Neural cell (in vitro differentiated cells): ENCODE data around the gene PLD3. TPM values are rescaled to one million over a fixed set of nuclear protein-coding genes. Genes with fewer than 3 reads are reported as not detected.

Source experiments
- H2AFZ ChIP-seq: fragments of 200-600, 300-800 bp; sonication (generic), shearing (Covaris generic); 2 replicates; pipeline ENCODE4 v1.6.0; 2014; ENCODE audit warnings: low read depth, mild to moderate bottlenecking, antibody characterized with exemption, low read length, moderate library complexity
- H3F3A ChIP-seq: fragments of 200-600 bp; shearing (Covaris generic); 2 replicates; pipeline ENCODE4 v1.6.1; 2016; ENCODE audit warnings: mild to moderate bottlenecking, moderate library complexity, mixed read lengths, antibody characterized with exemption, low read length; ENCODE audit not compliant: insufficient read depth, poor library complexity, severe bottlenecking
- H3K27ac ChIP-seq: fragments of 200-600, 300-800 bp; sonication (generic), shearing (Covaris generic); 2 replicates; pipeline ENCODE4 v1.5.1; 2014; ENCODE audit warnings: mild to moderate bottlenecking, low read length, moderate library complexity
- H3K27me3 ChIP-seq: fragments of 300-800, 200-600 bp; sonication (generic), shearing (Covaris generic); 2 replicates; pipeline ENCODE4 v1.6.0; 2014; ENCODE audit warnings: mild to moderate bottlenecking, low read depth, low read length, moderate library complexity; ENCODE audit not compliant: insufficient read depth
- H3K36me3 ChIP-seq: fragments of 300-800, 200-600 bp; sonication (generic), shearing (Covaris generic); 2 replicates; pipeline ENCODE4 v1.5.1; 2014; ENCODE audit warnings: mild to moderate bottlenecking, antibody characterized with exemption, low read length, moderate library complexity; ENCODE audit not compliant: insufficient read depth
- H3K4me2 ChIP-seq: fragments of 300-800, 200-600 bp; sonication (generic), shearing (Covaris generic); 2 replicates; pipeline ENCODE4 v1.6.0; 2014; ENCODE audit warnings: mild to moderate bottlenecking, low read length
- H3K4me3 ChIP-seq: fragments of 300-800, 200-600 bp; sonication (generic), shearing (Covaris generic); 2 replicates; pipeline ENCODE4 v1.5.1; 2014; ENCODE audit warnings: mild to moderate bottlenecking, low read length, moderate library complexity
- H3K79me2 ChIP-seq: fragments of 200-600 bp; shearing (Covaris generic); replicated peaks from 2 replicates; pipeline ENCODE4 v1.6.0; 2014; ENCODE audit warnings: mild to moderate bottlenecking, low read length, moderate library complexity; ENCODE audit not compliant: insufficient read depth
- H3K9ac ChIP-seq: fragments of 300-800, 200-600 bp; sonication (generic), shearing (Covaris generic); 2 replicates; pipeline ENCODE4 v1.6.1; 2016; ENCODE audit warnings: mild to moderate bottlenecking, low read length, mixed read lengths
- H3K9me2 ChIP-seq: fragments of 200-600 bp; shearing (Covaris generic); 2 replicates; pipeline ENCODE4 v1.6.1; 2016; ENCODE audit warnings: mild to moderate bottlenecking, low read length, mixed read lengths; ENCODE audit not compliant: insufficient read depth
- H3K9me3 ChIP-seq: fragments of 200-600, 300-800 bp; sonication (generic), shearing (Covaris generic); 2 replicates; pipeline ENCODE4 v1.6.1; 2016; ENCODE audit warnings: mild to moderate bottlenecking, mixed run types, low read length, moderate library complexity, mixed read lengths
- H4K20me1 ChIP-seq: fragments of 200-600 bp; shearing (Covaris generic); 2 replicates; pipeline ENCODE4 v1.6.1; 2016; ENCODE audit warnings: mild to moderate bottlenecking, mixed run types; ENCODE audit not compliant: insufficient read depth
- EP300 ChIP-seq: fragments of 450-650 bp; conservative IDR thresholded peaks from 2 replicates; pipeline ENCODE4 v1.6.1; 2014; ENCODE audit warnings: antibody characterized with exemption, mild to moderate bottlenecking, moderate library complexity; ENCODE audit not compliant: poor library complexity, severe bottlenecking
- EZH2 ChIP-seq: fragments of 200-600, 300-800 bp; shearing (Covaris generic), sonication (generic); IDR thresholded peaks from 2 replicates; pipeline ENCODE4 v1.6.1; 2014; ENCODE audit warnings: antibody characterized with exemption, low read length, borderline replicate concordance, mild to moderate bottlenecking; ENCODE audit not compliant: insufficient read depth, poor library complexity, severe bottlenecking
- MXI1 ChIP-seq: fragments of 450-650 bp; conservative IDR thresholded peaks from 2 replicates; pipeline ENCODE4 v1.6.1; 2014; ENCODE audit warnings: antibody characterized with exemption, mild to moderate bottlenecking; ENCODE audit not compliant: poor library complexity, severe bottlenecking
- POLR2AphosphoS5 ChIP-seq: IDR thresholded peaks from 2 replicates; pipeline ENCODE4 v1.6.1; 2012
- RAD21 ChIP-seq: fragments of 450-650 bp; conservative IDR thresholded peaks from 2 replicates; pipeline ENCODE4 v1.6.1; 2014; ENCODE audit warnings: antibody characterized with exemption, mild to moderate bottlenecking, moderate library complexity
- SMC3 ChIP-seq: fragments of 450-650 bp; conservative IDR thresholded peaks from 2 replicates; pipeline ENCODE4 v1.6.1; 2014; ENCODE audit warnings: antibody characterized with exemption, mild to moderate bottlenecking, moderate library complexity; ENCODE audit not compliant: poor library complexity
- TAF1 ChIP-seq: IDR thresholded peaks from 2 replicates; pipeline ENCODE4 v1.6.1; 2012; ENCODE audit warnings: low read depth
- polyA plus RNA-seq: library from polyadenylated mRNA; depleted of rRNA; stranded (reverse); fragments of >200 nt; gene quantifications from 2 replicates; pipeline ENCODE4 v1.2.3, GENCODE V29; 2014
- TF ChIP-seq, protein P1 (sequence below): fragments of 450-650 bp; IDR thresholded peaks from 2 replicates; pipeline ENCODE4 v1.5.1; 2014; ENCODE audit warnings: antibody characterized with exemption, mild to moderate bottlenecking, moderate library complexity; ENCODE audit not compliant: poor library complexity, severe bottlenecking
- TF ChIP-seq, protein P2 (sequence below): IDR thresholded peaks from 2 replicates; pipeline ENCODE4 v1.6.1; 2012; ENCODE audit warnings: borderline replicate concordance

PLD3 gene
- polyA plus RNA-seq, 1 donor from 2014 or later, result 426 TPM

DNA sequence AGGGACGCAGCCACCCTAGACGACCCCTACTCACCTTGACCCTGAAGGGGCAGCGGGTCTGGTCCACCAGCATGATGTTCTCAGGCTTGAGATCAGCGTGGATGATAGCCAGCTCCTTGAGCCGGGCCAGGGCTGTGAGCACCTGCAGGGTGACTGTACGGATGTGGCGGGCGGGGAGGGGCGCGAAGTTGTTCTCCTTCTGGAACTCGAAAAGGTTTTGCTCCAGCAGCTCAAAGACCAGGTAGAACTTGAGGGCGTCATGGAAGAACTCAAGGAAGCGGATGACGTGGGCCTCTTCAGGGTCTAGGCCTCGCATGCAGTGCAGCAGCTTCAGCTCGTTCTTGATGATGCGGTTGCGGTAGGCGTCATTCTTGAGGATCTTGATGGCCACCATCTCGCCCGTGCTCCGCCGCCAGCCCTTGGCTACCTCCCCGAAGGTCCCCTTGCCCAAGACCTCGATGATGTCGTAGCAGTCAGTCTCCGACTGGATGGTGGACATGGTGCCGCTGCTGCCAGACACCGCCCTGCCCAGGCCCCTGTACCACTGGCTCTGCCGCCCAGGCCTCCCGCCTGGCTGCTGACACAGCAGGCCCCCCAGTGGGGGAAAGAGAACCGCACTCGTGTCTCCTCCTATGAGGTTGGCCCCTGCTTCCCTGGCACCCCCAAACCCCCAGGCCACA, 41.0 kb downstream of the PLD3 start:
- Histone ChIP-seq H4K20me1 (no peaks in the 10 kb centered on the region), H3K27ac (no peak overlapping the region), H3K9me2 (no peaks in the 10 kb centered on the region), H3K36me3 (no peaks in the 10 kb centered on the region), H3K9ac (no peak overlapping the region), H2AFZ (no peak overlapping the region), H3K9me3 (no peaks in the 10 kb centered on the region), H3K27me3 (no peaks in the 10 kb centered on the region), H3F3A (no peaks in the 10 kb centered on the region), H3K4me2 (no peak overlapping the region), H3K79me2 (no peaks in the 10 kb centered on the region), H3K4me3 (no peak overlapping the region)
- TF ChIP-seq EP300, result no peak
- TF ChIP-seq MXI1, result no peak
- TF ChIP-seq, protein P1, sequence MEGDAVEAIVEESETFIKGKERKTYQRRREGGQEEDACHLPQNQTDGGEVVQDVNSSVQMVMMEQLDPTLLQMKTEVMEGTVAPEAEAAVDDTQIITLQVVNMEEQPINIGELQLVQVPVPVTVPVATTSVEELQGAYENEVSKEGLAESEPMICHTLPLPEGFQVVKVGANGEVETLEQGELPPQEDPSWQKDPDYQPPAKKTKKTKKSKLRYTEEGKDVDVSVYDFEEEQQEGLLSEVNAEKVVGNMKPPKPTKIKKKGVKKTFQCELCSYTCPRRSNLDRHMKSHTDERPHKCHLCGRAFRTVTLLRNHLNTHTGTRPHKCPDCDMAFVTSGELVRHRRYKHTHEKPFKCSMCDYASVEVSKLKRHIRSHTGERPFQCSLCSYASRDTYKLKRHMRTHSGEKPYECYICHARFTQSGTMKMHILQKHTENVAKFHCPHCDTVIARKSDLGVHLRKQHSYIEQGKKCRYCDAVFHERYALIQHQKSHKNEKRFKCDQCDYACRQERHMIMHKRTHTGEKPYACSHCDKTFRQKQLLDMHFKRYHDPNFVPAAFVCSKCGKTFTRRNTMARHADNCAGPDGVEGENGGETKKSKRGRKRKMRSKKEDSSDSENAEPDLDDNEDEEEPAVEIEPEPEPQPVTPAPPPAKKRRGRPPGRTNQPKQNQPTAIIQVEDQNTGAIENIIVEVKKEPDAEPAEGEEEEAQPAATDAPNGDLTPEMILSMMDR, result no peak
- no peak for TF ChIP-seq POLR2AphosphoS5
- TF ChIP-seq, protein P2, sequence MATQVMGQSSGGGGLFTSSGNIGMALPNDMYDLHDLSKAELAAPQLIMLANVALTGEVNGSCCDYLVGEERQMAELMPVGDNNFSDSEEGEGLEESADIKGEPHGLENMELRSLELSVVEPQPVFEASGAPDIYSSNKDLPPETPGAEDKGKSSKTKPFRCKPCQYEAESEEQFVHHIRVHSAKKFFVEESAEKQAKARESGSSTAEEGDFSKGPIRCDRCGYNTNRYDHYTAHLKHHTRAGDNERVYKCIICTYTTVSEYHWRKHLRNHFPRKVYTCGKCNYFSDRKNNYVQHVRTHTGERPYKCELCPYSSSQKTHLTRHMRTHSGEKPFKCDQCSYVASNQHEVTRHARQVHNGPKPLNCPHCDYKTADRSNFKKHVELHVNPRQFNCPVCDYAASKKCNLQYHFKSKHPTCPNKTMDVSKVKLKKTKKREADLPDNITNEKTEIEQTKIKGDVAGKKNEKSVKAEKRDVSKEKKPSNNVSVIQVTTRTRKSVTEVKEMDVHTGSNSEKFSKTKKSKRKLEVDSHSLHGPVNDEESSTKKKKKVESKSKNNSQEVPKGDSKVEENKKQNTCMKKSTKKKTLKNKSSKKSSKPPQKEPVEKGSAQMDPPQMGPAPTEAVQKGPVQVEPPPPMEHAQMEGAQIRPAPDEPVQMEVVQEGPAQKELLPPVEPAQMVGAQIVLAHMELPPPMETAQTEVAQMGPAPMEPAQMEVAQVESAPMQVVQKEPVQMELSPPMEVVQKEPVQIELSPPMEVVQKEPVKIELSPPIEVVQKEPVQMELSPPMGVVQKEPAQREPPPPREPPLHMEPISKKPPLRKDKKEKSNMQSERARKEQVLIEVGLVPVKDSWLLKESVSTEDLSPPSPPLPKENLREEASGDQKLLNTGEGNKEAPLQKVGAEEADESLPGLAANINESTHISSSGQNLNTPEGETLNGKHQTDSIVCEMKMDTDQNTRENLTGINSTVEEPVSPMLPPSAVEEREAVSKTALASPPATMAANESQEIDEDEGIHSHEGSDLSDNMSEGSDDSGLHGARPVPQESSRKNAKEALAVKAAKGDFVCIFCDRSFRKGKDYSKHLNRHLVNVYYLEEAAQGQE, result no peak
- TF ChIP-seq SMC3, result no peak
- no peak for TF ChIP-seq TAF1
- TF ChIP-seq EZH2, result no peak
- no peak for TF ChIP-seq RAD21

DNA sequence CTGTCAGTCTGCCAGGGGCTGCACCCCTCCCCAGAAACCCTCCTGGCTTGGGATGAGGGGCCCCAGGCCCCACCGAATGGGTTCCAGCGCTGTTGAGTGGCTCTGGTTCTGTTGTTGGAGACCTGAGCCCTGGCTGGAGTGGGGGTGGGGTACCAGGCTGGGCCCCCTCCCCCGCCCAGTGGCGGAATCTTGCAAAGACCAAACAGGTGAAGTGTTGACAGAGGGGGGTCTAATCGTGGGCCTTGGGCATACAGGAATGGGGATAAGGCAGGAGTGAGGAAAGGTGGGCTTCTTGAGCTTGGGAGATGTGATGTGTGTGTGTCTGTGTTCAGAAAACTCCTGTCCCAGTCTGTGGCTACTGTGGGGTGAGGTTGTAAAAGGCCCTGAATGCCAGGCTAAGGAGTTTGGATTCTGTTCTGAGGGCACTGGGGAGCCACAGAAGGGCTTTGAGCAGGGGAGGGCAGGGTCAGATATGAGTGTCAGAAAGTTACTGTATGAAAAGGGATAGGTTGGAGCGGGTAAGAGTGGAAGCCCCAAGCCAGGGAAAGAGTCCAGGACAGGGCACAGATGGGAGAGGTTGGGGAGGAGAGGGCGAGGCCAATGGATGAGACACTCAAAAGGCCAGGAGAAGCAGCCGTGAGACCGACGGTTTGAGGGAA, 41.7 kb downstream of the PLD3 start, which contains the start of gene HIPK4:
Gene HIPK4 (minus strand): TSS at position 98 of the 659 bp plus-strand sequence. CDS start 279 bp downstream, outside the sequence.
- no peak within 1 kb of the TSS for H3K4me3 ChIP-seq
- H3K4me2 ChIP-seq, result no peak within 1 kb of the TSS
- no peaks in the 10 kb centered on the region for H3K36me3 ChIP-seq
- H4K20me1 ChIP-seq, result no peaks in the 10 kb centered on the region
- no peaks in the 10 kb centered on the region for H3K27me3 ChIP-seq
- H3K9me2 ChIP-seq, result no peaks in the 10 kb centered on the region
- no peaks in the 10 kb centered on the region for H3K79me2 ChIP-seq
- TF ChIP-seq, protein P2, result no peak
- no peak for TF ChIP-seq SMC3
- no peak for TF ChIP-seq TAF1
- TF ChIP-seq POLR2AphosphoS5, result no peak
- TF ChIP-seq EP300, result no peak
- TF ChIP-seq MXI1, result no peak
- no peak for TF ChIP-seq EZH2
- TF ChIP-seq, protein P1, result no peak
- TF ChIP-seq RAD21, result no peak
- no peak within 1 kb of the TSS for H3K9ac ChIP-seq
- no peak within 1 kb of the TSS for H3K27ac ChIP-seq
- no peak within 1 kb of the TSS for H2AFZ ChIP-seq
- H3K9me3 ChIP-seq, result no peaks in the 10 kb centered on the region
- H3F3A ChIP-seq, result no peaks in the 10 kb centered on the region
